CD4-positive, alpha-beta memory T cell (primary cell): ENCODE results near the gene LRP10. TPM values are rescaled to one million over a fixed set of nuclear protein-coding genes. Genes with fewer than 3 reads are reported as not detected.

Source experiments
- CTCF ChIA-PET: fragments of 350-600 bp; sonication (Branson Sonifier 250); formaldehyde crosslinking; loops from one replicate; lab custom pipeline; 2021; ENCODE audit warnings: inconsistent platforms; ENCODE audit not compliant: partially characterized antibody; lab: Charles Lee
- POLR2A ChIA-PET: fragments of 350-600 bp; sonication (Branson Sonifier 250); formaldehyde crosslinking; loops from one replicate; lab custom pipeline; 2021; ENCODE audit not compliant: partially characterized antibody; lab: Charles Lee
- DNase-seq, 5 donors: peaks; one replicate each; pipeline versions ENCODE4 v3.0.0 to v3.0.0-alpha.2; 2020 to 2022; ENCODE audit warnings: mixed read lengths in 1 of 5
- H3K27ac ChIP-seq: one replicate; pipeline ENCODE4 v1.7.0; 2013; ENCODE audit warnings: low read depth, low read length
- H3K27me3 ChIP-seq: 2 replicates; pipeline ENCODE4 v1.7.0; 2013; ENCODE audit warnings: mild to moderate bottlenecking, low read length, moderate library complexity; ENCODE audit not compliant: insufficient read depth
- H3K36me3 ChIP-seq: 2 replicates; pipeline ENCODE4 v1.7.0; 2013; ENCODE audit warnings: mild to moderate bottlenecking, low read length, moderate library complexity; ENCODE audit not compliant: insufficient read depth
- H3K4me1 ChIP-seq: 2 replicates; pipeline ENCODE4 v1.7.0; 2013; ENCODE audit warnings: mild to moderate bottlenecking, low read length, moderate library complexity; ENCODE audit not compliant: insufficient read depth
- H3K4me3 ChIP-seq, 2 donors: one replicate each; pipeline ENCODE4 v1.7.0; 2013; ENCODE audit warnings: low read length in 2 of 2, mild to moderate bottlenecking in 1 of 2
- H3K9me3 ChIP-seq, 2 donors: one replicate each; pipeline ENCODE4 v1.7.0; 2013; ENCODE audit warnings: low read length in 2 of 2, control low read depth in 1 of 2; ENCODE audit not compliant: control insufficient read depth in 1 of 2
- H3K27ac Mint-ChIP-seq, 7 donors: one replicate each; pipeline ENCODE4 v1.8.0; 2020 to 2021; ENCODE audit warnings: mixed read lengths in 7 of 7, mild to moderate bottlenecking in 6 of 7, inconsistent platforms in 3 of 7, moderate library complexity in 3 of 7
- H3K27me3 Mint-ChIP-seq, 2 donors: one replicate each; pipeline ENCODE4 v1.8.0; 2020 to 2021; ENCODE audit warnings: mixed read lengths in 2 of 2
- H3K36me3 Mint-ChIP-seq, 2 donors: one replicate each; pipeline ENCODE4 v1.8.0; 2020 to 2021; ENCODE audit warnings: mixed read lengths in 2 of 2, inconsistent platforms in 1 of 2, mild to moderate bottlenecking in 1 of 2
- H3K4me1 Mint-ChIP-seq, 4 donors: one replicate each; pipeline ENCODE4 v1.8.0; 2020 to 2021; ENCODE audit warnings: mixed read lengths in 4 of 4, mild to moderate bottlenecking in 1 of 4
- H3K4me3 Mint-ChIP-seq, 8 donors: one replicate each; pipeline ENCODE4 v1.8.0; 2020 to 2021; ENCODE audit warnings: mixed read lengths in 8 of 8, mild to moderate bottlenecking in 7 of 8, moderate library complexity in 6 of 8, inconsistent platforms in 3 of 8
- H3K9me3 Mint-ChIP-seq, 8 donors: one replicate each; pipeline ENCODE4 v1.8.0; 2020 to 2021; ENCODE audit warnings: mixed read lengths in 8 of 8, mild to moderate bottlenecking in 5 of 8, inconsistent platforms in 3 of 8, moderate library complexity in 1 of 8
- intact Hi-C: fragments of 100-400 bp; cut with micrococcal nuclease; formaldehyde crosslinking; loops from one replicate; pipeline ENCODE4 v1.15.1; 2023
- polyA plus RNA-seq, 2 donors: library from polyadenylated mRNA; unstranded; fragments of 300-500 nt; fragmentation: Illumina TruSeq; gene quantifications; one replicate each; pipeline ENCODE4 v1.2.3, GENCODE V29; 2021
- total RNA-seq, 2 experiments: library from RNA; stranded (reverse); gene quantifications; one replicate each; pipeline ENCODE4 v1.2.3, GENCODE V29; 2021

Gene LRP10
- total and polyA plus RNA-seq, 4 experiments from 2014 or later, result 92.0 to 118 (median 95.6) TPM

DNA sequence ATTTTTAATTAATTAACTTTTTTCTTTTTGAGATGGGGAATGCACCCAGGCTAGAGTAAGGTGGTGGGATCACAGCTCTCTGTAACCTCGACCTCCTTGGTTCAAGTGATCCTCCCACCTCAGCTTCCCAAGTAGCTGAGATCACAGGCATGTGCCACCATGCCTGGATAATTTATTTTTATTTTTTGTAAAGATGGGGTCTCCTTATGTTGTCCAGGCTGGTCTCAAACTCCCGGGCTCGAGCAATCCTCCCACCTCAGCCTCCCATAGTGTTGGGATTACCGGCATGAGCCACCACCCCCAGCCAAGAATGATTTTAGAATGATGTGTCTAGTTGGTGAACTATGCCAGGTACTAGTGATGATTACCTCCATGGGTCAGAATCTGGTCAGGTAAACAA, 6.6 kb upstream of the LRP10 start:
- POLR2A ChIA-PET, result no interaction called here
- peaks cover 11% of the 10 kb centered on the region for H3K4me1 ChIP-seq
- peaks cover 0 to 2% of the 10 kb centered on the region in 2 donors for H3K27me3 Mint-ChIP-seq
- H3K36me3 ChIP-seq, result no peaks in the 10 kb centered on the region
- CTCF ChIA-PET, result interaction anchor here (1.0 to 19.6 kb wide), 5 partner anchors 7 to 294 kb away, joined by 3 to 403 read pairs (median 58); partner anchors contain the start of genes LRP10 and MRPL52
- peak overlapping the region in 3 of 7 donors; percentile 2 to 77 (median 34) for H3K27ac Mint-ChIP-seq
- no peak overlapping the region for H3K27ac ChIP-seq
- no peaks in the 10 kb centered on the region for H3K9me3 Mint-ChIP-seq
- H3K36me3 Mint-ChIP-seq, result no peaks in the 10 kb centered on the region
- intact Hi-C loops, result no loop called here
- H3K4me1 Mint-ChIP-seq, result peaks cover 4 to 25% (median 11%) of the 10 kb centered on the region in 4 donors
- no peak overlapping the region for H3K4me3 Mint-ChIP-seq
- H3K9me3 ChIP-seq, result no peaks in the 10 kb centered on the region
- DNase-seq, result peak in 1 of 5 donors; percentile 5
- H3K27me3 ChIP-seq, result no peaks in the 10 kb centered on the region
- no peak overlapping the region for H3K4me3 ChIP-seq

GRCh38 chr14:22865424-22866405, 5.8 kb upstream of the LRP10 start:
- H3K4me3 ChIP-seq, result no peak overlapping the region
- peaks cover 0 to 2% of the 10 kb centered on the region in 2 donors for H3K27me3 Mint-ChIP-seq
- ChIA-PET CTCF (interaction anchor here (1.0 to 19.6 kb wide), 6 partner anchors 12 to 295 kb away, joined by 3 to 403 read pairs (median 5); partner anchors contain the start of gene MRPL52), POLR2A (no interaction called here)
- intact Hi-C loops, result no loop called here
- no peaks in the 10 kb centered on the region for H3K36me3 ChIP-seq
- H3K27ac ChIP-seq, result no peak overlapping the region
- no peaks in the 10 kb centered on the region for H3K27me3 ChIP-seq
- no peaks in the 10 kb centered on the region for H3K36me3 Mint-ChIP-seq
- peaks cover 9 to 32% (median 16%) of the 10 kb centered on the region in 4 donors for H3K4me1 Mint-ChIP-seq
- peak overlapping the region in 2 of 7 donors; percentile 77 to 87 for H3K27ac Mint-ChIP-seq
- no peaks in the 10 kb centered on the region for H3K9me3 ChIP-seq
- H3K9me3 Mint-ChIP-seq, result no peaks in the 10 kb centered on the region
- DNase-seq, result peak in 1 of 5 donors; percentile 9
- peaks cover 19% of the 10 kb centered on the region for H3K4me1 ChIP-seq
- H3K4me3 Mint-ChIP-seq, result no peak overlapping the region

DNA sequence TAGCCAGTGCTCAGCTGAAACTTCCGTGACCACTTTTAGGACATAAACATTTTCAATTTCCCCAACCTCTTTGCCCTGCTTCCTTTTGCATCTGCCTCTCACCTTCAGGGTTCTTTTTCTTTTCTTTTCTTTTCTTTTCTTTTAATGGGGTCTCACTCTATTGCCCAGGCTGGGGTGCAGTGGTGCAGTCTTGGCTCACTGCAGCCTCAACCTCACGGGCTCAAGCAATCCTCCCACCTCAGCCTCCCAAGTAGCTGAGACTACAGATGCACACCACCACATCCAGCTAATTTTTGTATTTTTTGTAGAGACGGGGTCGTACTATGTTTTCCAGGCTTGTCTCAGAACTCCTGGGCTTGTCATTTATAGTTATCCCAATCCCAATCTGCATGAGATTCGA, 4.7 kb upstream of the LRP10 start:
- H3K27me3 Mint-ChIP-seq, result no peaks in the 10 kb centered on the region
- H3K4me1 Mint-ChIP-seq, result peaks cover 11 to 35% (median 19%) of the 10 kb centered on the region in 4 donors
- POLR2A ChIA-PET, result interaction anchor here (0.8 kb wide), 1 partner anchor 16 kb away, joined by 4 read pairs; the partner anchor contains the start of gene REM2
- no peaks in the 10 kb centered on the region for H3K9me3 ChIP-seq
- peak overlapping the region in 3 of 7 donors; percentile 80 to 87 (median 82) for H3K27ac Mint-ChIP-seq
- no peak overlapping the region for H3K4me3 Mint-ChIP-seq
- H3K27me3 ChIP-seq, result no peaks in the 10 kb centered on the region
- CTCF ChIA-PET, result interaction anchor here (1.1 to 19.6 kb wide), 5 partner anchors 13 to 310 kb away, joined by 3 to 403 read pairs (median 7); partner anchors contain the start of gene MRPL52
- DNase-seq, result no peak
- no peak overlapping the region for H3K4me3 ChIP-seq
- H3K9me3 Mint-ChIP-seq, result no peaks in the 10 kb centered on the region
- no peaks in the 10 kb centered on the region for H3K36me3 ChIP-seq
- no peak overlapping the region for H3K27ac ChIP-seq
- intact Hi-C loops, result no loop called here
- H3K4me1 ChIP-seq, result peaks cover 21% of the 10 kb centered on the region
- peaks cover 0 to 3% of the 10 kb centered on the region in 2 donors for H3K36me3 Mint-ChIP-seq

- peaks cover 18 to 51% (median 32%) of the 10 kb centered on the region in 4 donors for H3K4me1 Mint-ChIP-seq
- ChIA-PET CTCF (interaction anchor here (0.6 to 6.8 kb wide), 15 partner anchors 10 to 301 kb away, joined by 3 to 191 read pairs (median 5); partner anchors contain the start of genes PRMT5, RBM23 and REM2), POLR2A (interaction anchor here (0.8 to 9.1 kb wide), 24 partner anchors 9 to 1276 kb away, joined by 3 to 208 read pairs (median 12); partner anchors contain the start of genes DAD1, HAUS4, MRPL52 and OXA1L)
- peak overlapping the region; percentile 94 to 98 (median 98) for H3K4me3 Mint-ChIP-seq
- H3K27ac Mint-ChIP-seq, result peak overlapping the region; percentile 84 to 100 (median 99)
- H3K36me3 ChIP-seq, result peaks cover 21% of the 10 kb centered on the region
- DNase-seq, result peak in 1 of 5 donors; percentile 78
- no peaks in the 10 kb centered on the region for H3K27me3 ChIP-seq
- peaks cover 14 to 24% of the 10 kb centered on the region in 2 donors for H3K36me3 Mint-ChIP-seq
- H3K27ac ChIP-seq, result peak overlapping the region; percentile 79
- H3K9me3 Mint-ChIP-seq, result no peaks in the 10 kb centered on the region
- no peaks in the 10 kb centered on the region for H3K9me3 ChIP-seq
- intact Hi-C loops, result loop anchor here (1.0 to 5.0 kb wide), 9 partner anchors 16 to 299 kb away; partner anchors contain the start of genes ACIN1, AJUBA, C14orf119 and DAD1
- H3K4me1 ChIP-seq, result peaks cover 44% of the 10 kb centered on the region
- H3K27me3 Mint-ChIP-seq, result no peaks in the 10 kb centered on the region
- H3K4me3 ChIP-seq, result peak overlapping the region; percentile 14 to 55
Observed at GRCh38 chr14:22870811-22871223, 723 bp upstream of the LRP10 start.

DNA sequence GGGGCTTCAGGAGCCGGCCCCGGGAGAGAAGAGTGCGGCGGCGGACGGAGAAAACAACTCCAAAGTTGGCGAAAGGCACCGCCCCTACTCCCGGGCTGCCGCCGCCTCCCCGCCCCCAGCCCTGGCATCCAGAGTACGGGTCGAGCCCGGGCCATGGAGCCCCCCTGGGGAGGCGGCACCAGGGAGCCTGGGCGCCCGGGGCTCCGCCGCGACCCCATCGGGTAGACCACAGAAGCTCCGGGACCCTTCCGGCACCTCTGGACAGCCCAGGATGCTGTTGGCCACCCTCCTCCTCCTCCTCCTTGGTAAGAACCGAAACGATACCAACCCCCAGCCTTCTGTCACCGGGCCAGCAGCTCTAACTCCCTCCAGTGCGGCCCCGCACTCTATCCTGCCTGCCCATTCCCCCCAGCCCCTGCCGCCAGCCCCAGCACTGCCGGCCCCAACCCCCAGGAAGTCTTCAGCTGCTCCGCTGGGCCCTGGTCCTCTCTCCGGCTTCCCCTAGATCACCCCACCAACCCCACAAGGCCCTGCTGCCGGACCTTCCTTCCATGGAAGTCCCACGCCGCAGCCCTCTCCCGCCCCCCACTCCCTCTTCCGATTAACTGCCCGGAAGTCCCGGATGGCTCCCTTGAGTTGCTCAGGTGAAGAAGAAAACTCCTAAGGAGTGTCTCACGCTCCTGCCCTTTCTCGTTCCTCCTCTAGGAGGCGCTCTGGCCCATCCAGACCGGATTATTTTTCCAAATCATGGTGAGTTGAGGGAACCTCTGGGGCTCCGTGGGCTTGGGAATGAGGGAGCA, 693 bp downstream of the LRP10 start:
- CTCF ChIA-PET, result interaction anchor here (0.5 to 6.8 kb wide), 23 partner anchors 11 to 887 kb away, joined by 3 to 191 read pairs (median 4); partner anchors contain the start of genes OXA1L, PRMT5, RBM23 and REM2
- peak overlapping the region; percentile 79 for H3K27ac ChIP-seq
- intact Hi-C loops, result loop anchor here (1.0 to 5.0 kb wide), 6 partner anchors 14 to 300 kb away; partner anchors contain the start of genes AJUBA and DAD1
- Mint-ChIP-seq H3K4me1 (peaks cover 17 to 46% (median 33%) of the 10 kb centered on the region in 4 donors), H3K27ac (peak overlapping the region; percentile 72 to 100 (median 89)), H3K36me3 (peaks cover 19 to 37% of the 10 kb centered on the region in 2 donors), H3K9me3 (no peaks in the 10 kb centered on the region), H3K4me3 (peak overlapping the region; percentile 88 to 98 (median 97)), H3K27me3 (no peaks in the 10 kb centered on the region)
- no peaks in the 10 kb centered on the region for H3K9me3 ChIP-seq
- H3K36me3 ChIP-seq, result peaks cover 35% of the 10 kb centered on the region
- H3K4me3 ChIP-seq, result peak overlapping the region; percentile 24 to 55
- POLR2A ChIA-PET, result interaction anchor here (0.6 to 9.1 kb wide), 26 partner anchors 8 to 348 kb away, joined by 3 to 208 read pairs (median 7); partner anchors contain the start of genes ACIN1, C14orf119, HAUS4 and MRPL52
- H3K4me1 ChIP-seq, result peaks cover 48% of the 10 kb centered on the region
- H3K27me3 ChIP-seq, result no peaks in the 10 kb centered on the region
- peak; percentile 66 to 78 (median 73) for DNase-seq
